ENCODE data around the gene ATP2A3. TPM values are rescaled to one million over a fixed set of nuclear protein-coding genes. Genes with fewer than 3 reads are reported as not detected.
A peak's percentile ranks its signal among the peaks of the same experiment; 100 is the strongest.

ATP2A3 gene
- total RNA-seq, 1 experiment from 2014 or later, result 4.5 TPM

GRCh38 chr17:3944485-3945388, 19.5 kb downstream of the ATP2A3 start:
- in situ Hi-C loops (cut with HindIII; ENCODE audit: low sequenced_read_pairs), result no loop called here
- DNase-seq (ENCODE audit: low spot score), result peak; percentile 8

GRCh38 chr17:3943240-3943891, 20.9 kb downstream of the ATP2A3 start:
- in situ Hi-C loops (cut with HindIII; ENCODE audit: low sequenced_read_pairs), result no loop called here
- no peak for DNase-seq (ENCODE audit: low spot score)

GRCh38 chr17:3940965-3941698, 23.1 kb downstream of the ATP2A3 start:
- DNase-seq (ENCODE audit: low spot score), result no peak
- in situ Hi-C loops (cut with HindIII; ENCODE audit: low sequenced_read_pairs), result no loop called here

GRCh38 chr17:3937359-3937758, 26.9 kb downstream of the ATP2A3 start:
- in situ Hi-C loops (cut with HindIII; ENCODE audit: low sequenced_read_pairs), result no loop called here
- DNase-seq (ENCODE audit: low spot score), result no peak

GRCh38 chr17:3935825-3936355, 28.3 kb downstream of the ATP2A3 start:
- in situ Hi-C loops (cut with HindIII; ENCODE audit: low sequenced_read_pairs), result no loop called here
- DNase-seq (ENCODE audit: low spot score), result no peak

GRCh38 chr17:3935140-3935542, 29.1 kb downstream of the ATP2A3 start:
- DNase-seq (ENCODE audit: low spot score), result peak; percentile 51
- in situ Hi-C loops (cut with HindIII; ENCODE audit: low sequenced_read_pairs), result no loop called here

- in situ Hi-C loops (cut with HindIII; ENCODE audit: low sequenced_read_pairs), result no loop called here
Measured at GRCh38 chr17:3929764-3930163, 34.5 kb downstream of the ATP2A3 start.

GRCh38 chr17:3929181-3929580, 35.1 kb downstream of the ATP2A3 start:
- DNase-seq (ENCODE audit: low spot score), result no peak
- in situ Hi-C loops (cut with HindIII; ENCODE audit: low sequenced_read_pairs), result no loop called here

More at GRCh38 chr17:3929764-3930163, 34.5 kb downstream of the ATP2A3 start:
- no peak for DNase-seq (ENCODE audit: low spot score)

GRCh38 chr17:3928406-3928805, 35.8 kb downstream of the ATP2A3 start:
- in situ Hi-C loops (cut with HindIII; ENCODE audit: low sequenced_read_pairs), result no loop called here
- no peak for DNase-seq (ENCODE audit: low spot score)

GRCh38 chr17:3927628-3928340, 36.5 kb downstream of the ATP2A3 start:
- in situ Hi-C loops (cut with HindIII; ENCODE audit: low sequenced_read_pairs), result no loop called here

GRCh38 chr17:3926860-3927627, 37.2 kb downstream of the ATP2A3 start:
- in situ Hi-C loops (cut with HindIII; ENCODE audit: low sequenced_read_pairs), result no loop called here
- no peak for DNase-seq (ENCODE audit: low spot score)

More at GRCh38 chr17:3927628-3928340, 36.5 kb downstream of the ATP2A3 start:
- no peak for DNase-seq (ENCODE audit: low spot score)

GRCh38 chr17:3925684-3926485, 38.4 kb downstream of the ATP2A3 start:
- no peak for DNase-seq (ENCODE audit: low spot score)

GRCh38 chr17:3924512-3925350, 39.5 kb downstream of the ATP2A3 start:
- DNase-seq (ENCODE audit: low spot score), result no peak
- in situ Hi-C loops (cut with HindIII; ENCODE audit: low sequenced_read_pairs), result no loop called here

More at GRCh38 chr17:3925684-3926485, 38.4 kb downstream of the ATP2A3 start:
- in situ Hi-C loops (cut with HindIII; ENCODE audit: low sequenced_read_pairs), result no loop called here

- in situ Hi-C loops (cut with HindIII; ENCODE audit: low sequenced_read_pairs), result no loop called here
- DNase-seq (ENCODE audit: low spot score), result no peak
Measured at GRCh38 chr17:3923466-3924190, 40.6 kb downstream of the ATP2A3 start.

GRCh38 chr17:3922765-3923164, 41.5 kb downstream of the ATP2A3 start:
- in situ Hi-C loops (cut with HindIII; ENCODE audit: low sequenced_read_pairs), result no loop called here
- no peak for DNase-seq (ENCODE audit: low spot score)
